RPMI7951 (cell line): Measurements from ENCODE around the gene SLF2. TPM values are rescaled to one million over a fixed set of nuclear protein-coding genes. Genes with fewer than 3 reads are reported as not detected.

ENCODE experiments used
- DNase-seq: peaks from one replicate; pipeline ENCODE4 v3.0.0-alpha.2; 2012; ENCODE audit warnings: low read depth
- total RNA-seq: library from RNA; depleted of rRNA; stranded (reverse); fragments of >200 nt; shearing (Covaris generic); gene quantifications from 2 replicates; pipeline ENCODE4 v1.2.3, GENCODE V29; 2014

Gene SLF2
- total RNA-seq, 1 experiment from 2014 or later: 20.5 TPM

- no peak for DNase-seq
Observed at GRCh38 chr10:100901051-100901450, 11.7 kb upstream of the SLF2 start.

DNA sequence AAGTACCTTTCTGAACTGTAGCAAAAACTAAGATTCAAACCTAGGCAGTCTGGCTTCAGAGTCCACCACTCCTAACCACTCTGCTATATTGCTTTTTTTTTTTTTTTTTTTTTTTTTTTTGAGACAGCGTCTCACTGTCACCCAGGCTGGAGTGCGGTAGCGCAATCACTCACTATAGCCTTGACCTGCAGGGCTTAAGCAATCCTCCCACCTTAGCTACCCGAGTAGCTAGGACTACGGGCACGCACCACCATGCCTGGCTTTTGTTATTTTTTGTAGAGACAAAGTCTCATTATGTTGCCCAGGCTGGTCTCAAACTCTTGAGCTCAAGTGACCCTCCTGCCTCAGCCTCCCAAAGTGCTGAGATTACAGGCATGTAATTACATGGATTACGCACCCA lies 10.1 kb upstream of the SLF2 start:
- DNase-seq: no peak

DNA sequence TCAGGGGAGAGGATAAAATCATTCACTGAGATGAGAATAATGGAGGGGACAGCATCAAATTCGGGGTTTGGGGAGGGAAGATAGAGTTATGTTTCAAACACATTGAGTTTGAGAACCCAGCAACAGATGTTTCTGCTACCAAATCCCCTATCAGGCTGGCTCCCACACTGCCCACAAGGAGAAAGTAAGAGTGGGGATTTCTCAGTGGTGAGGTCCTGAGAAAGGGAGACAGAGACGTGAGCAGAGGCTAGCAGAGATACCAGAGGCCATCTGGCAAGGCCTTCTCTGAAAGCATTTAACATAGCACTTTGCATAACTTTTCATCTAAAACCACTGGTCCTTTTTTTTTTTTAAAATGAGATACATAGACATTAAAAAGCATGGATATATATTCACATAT lies 7.8 kb upstream of the SLF2 start:
- DNase-seq: no peak

GRCh38 chr10:100907175-100907574 lies 5.6 kb upstream of the SLF2 start:
- no peak for DNase-seq

GRCh38 chr10:100907773-100908363 lies 4.9 kb upstream of the SLF2 start:
- no peak for DNase-seq

GRCh38 chr10:100908378-100908777 lies 4.4 kb upstream of the SLF2 start:
- DNase-seq: no peak

DNA sequence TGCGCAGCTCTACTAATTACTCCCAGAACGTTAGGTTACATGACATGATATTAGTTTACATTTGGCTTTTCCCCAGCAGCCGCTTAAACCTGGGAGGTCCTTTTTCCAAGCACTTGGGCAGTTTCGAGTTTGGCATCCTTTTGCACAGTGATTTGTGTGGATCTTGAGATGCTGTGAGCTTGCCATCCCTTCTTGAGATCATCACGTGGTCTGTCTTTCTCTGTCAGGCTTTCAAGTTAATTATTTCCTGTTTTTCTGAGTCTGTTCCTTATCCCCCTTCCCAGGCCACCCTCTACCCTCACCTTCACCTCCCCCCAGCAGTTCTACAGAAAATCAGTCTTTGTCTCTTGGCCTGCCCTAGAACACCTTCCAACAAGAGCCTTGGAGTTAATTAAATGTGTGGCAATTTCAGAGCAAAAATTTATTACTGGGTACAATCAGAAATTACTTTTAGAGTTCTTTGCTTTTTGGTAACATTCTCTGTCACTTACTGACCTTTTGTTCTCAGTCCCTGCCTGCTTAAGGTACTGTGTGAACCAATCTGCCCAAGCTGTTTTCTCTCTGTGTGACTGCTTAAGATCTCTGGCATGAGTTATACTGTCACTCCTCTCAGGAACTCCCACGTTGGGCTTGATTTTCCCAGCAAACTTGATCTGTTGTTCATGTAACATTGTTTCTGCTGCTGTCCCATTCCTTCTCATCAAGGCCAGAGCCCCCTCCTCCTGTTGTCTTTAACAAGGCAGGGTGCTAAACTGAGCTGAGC lies 3.1 kb upstream of the SLF2 start:
- no peak for DNase-seq

- no peak for DNase-seq
Observed at GRCh38 chr10:100911472-100911871, 1.3 kb upstream of the SLF2 start.

DNA sequence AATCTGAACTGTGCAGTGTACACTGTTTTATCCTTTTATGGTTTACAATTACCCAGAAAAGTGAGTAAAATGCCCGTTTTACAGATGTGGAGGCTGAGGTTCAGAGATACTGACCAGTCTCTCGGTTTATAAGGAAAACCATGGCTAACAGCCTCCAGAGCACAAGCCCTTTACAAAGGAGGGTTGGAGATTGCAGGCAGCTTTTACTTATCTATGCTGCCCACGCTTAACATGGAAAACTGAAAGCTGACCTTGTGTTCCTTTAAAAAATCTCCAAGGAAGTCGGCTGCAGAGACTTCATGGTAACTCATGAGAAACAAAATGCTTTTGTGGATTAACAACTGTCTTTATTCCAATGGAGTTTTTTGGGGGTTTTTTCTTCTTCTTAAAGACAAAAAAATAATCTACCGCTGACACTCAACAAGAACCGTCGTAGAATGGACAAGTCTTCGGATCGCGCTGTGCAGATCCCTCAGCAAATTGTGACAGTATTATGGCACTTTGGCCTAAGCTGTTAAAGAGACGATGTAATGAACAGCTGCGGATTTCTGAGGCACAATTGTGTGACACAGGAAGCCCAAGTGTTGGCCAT lies 654 bp upstream of the SLF2 start:
- DNase-seq: peak; percentile 40

DNA sequence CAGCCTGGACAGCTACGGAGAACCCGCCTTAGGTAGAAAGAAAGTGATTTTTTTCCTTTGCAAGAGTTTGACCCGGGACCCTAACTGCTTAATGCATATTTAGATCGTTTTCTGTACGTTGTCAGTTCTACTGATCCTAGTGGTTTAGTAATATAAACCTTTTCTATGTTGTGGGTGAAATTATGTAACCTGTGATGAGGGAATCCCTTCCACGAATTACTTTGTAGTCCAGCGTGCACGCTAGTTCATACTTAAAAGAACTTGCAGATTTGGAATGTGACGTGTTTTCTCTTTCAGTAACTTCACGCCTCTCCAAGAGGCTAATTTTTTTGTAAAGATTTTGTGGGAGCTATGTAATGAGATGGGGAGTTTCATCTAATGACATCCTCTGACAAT lies 705 bp downstream of the SLF2 start:
- DNase-seq: no peak

DNA sequence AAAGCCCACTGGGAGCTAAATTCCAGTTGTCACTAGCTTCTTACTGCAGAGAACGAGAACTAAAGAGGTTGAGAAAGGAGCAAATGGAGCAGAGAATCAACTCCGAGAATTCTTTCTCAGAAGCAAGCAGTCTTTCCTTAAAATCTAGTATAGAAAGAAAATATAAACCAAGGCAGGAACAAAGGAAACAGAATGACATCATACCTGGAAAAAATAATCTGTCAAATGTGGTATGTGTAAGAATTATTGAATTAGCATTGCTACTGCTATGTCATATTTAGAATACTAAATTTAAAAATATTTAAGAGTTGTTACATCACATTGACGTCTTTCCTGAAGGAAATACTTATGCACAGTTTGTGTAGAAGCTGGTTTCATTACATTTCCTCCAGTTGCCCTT lies 4.3 kb downstream of the SLF2 start:
- no peak for DNase-seq

- DNase-seq: no peak
Observed at GRCh38 chr10:100923580-100923979, 10.8 kb downstream of the SLF2 start.

- no peak for DNase-seq
Observed at GRCh38 chr10:100927266-100927665, 14.5 kb downstream of the SLF2 start.

DNA sequence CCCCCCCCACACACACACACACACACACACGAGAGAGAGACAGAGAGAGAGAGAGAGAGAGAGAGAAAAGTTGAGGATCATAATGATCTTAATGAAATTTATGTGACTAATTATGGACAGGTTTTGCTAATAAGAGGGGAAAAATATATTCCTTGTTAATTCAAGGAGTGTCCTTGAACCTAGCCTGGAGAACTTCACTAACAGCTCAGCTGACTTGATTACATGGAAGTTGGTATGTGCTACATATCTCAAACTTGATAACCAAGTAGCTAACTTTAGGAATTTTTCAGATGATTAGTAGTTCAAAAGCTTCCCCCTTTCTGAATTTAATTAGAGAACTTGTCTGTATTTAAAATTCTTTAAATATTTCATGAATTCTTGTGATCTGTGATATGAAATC lies 15.3 kb downstream of the SLF2 start:
- DNase-seq: no peak

GRCh38 chr10:100930368-100930767 lies 17.6 kb downstream of the SLF2 start:
- DNase-seq: no peak

DNA sequence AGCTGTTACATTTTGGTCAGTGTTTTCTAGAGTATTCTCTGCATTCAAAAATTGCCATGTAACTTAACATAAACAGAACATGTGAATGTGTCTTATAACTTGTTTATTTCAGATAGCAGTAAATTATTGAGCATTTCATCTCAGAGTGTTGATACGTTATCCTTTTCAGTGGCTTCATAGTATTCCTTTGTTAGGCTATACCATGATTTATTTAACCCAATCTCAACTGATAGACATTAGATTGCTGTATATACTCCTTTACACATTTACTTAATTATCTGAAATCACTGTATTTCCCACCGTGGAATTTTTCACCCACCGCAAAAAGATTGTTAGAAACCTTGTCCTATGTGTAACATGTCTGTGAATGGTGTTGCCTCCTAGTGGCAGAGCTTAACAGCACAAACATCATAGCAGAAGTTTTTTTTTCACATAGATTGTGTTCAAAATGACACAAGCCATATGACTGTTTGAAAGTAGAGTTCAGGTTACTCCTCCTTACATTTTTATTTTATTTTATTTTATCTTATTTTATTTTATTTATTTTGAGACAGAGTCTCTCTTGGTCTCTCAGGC lies 21.4 kb downstream of the SLF2 start:
- DNase-seq: peak; percentile 12

GRCh38 chr10:100939763-100940344 lies 27.1 kb downstream of the SLF2 start:
- DNase-seq: no peak

- DNase-seq: no peak
Observed at GRCh38 chr10:100942229-100942628, 29.5 kb downstream of the SLF2 start.

DNA sequence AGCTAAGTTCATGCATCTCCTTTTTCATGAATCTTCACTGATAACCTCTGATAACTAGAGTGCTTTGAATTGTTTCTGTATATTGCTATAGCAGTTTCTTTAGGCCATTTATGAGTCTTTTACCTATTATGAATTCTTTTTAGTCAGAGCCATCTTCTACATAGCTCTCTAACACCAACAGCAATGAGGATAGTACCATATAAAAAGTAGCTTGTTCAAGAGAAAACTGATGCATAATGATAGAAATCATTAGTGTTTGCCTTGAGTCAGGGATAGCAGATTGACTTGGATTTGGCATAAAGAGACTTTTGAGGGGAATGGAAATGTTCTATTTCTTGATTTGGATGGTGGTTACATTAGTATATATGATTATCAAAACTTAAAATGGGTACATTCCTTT lies 30.7 kb downstream of the SLF2 start:
- no peak for DNase-seq

DNA sequence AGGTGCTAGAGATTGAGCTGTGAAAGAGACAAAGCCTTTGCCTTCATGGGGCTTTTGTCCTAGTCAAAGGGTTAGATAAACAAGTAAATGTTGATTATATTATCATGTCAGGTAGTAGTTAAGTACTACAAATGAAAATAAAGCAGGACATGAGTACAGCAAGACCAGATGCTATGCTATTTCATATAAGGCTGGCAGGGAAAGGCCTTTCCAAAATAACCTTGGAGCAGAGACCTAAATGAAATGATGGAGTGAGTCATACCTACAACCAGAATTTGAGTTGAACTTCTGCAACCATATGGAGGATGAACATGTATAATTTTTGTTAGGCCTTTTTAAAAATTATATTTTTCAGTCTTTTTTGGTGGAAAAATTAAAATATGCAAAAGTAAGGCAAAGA lies 33.0 kb downstream of the SLF2 start:
- no peak for DNase-seq

DNA sequence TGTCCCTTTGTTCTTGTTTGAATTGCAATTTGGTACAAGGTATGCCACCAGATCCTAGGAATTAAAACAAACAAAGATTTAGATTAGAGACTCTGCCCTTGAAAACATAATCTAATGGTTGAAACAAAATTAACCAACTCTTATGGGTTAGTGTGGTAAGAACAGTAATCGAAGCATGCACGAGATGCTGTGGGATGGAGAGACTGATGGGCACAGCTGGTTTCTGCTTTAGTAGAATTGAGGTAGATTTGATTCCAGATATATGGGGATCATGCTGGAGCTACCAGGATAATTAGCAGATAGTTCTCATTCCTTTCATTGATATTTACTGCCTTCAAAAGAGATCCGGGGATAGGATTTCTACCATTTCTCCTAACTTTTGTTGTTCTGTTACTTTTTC lies 36.2 kb downstream of the SLF2 start:
- DNase-seq: no peak

- DNase-seq: no peak
Observed at GRCh38 chr10:100960251-100960650, 47.5 kb downstream of the SLF2 start.
